Epithelial cell of prostate (primary cell): ENCODE results near the gene MED12L.
"Not testable (repeated sequence)": the region's sequence is repeated elsewhere in the genome, so short reads cannot be mapped to it uniquely, and the experiment has no call there.

Experiments used
- DNase-seq: peaks from one replicate; pipeline ENCODE4 v3.0.0-alpha.2; 2011; ENCODE audit warnings: low read depth, low spot score
- H3K27ac ChIP-seq: fragments of 450-650 bp; 2 replicates; pipeline ENCODE4 v1.5.1; 2017; ENCODE audit warnings: mild to moderate bottlenecking

MED12L gene

DNA sequence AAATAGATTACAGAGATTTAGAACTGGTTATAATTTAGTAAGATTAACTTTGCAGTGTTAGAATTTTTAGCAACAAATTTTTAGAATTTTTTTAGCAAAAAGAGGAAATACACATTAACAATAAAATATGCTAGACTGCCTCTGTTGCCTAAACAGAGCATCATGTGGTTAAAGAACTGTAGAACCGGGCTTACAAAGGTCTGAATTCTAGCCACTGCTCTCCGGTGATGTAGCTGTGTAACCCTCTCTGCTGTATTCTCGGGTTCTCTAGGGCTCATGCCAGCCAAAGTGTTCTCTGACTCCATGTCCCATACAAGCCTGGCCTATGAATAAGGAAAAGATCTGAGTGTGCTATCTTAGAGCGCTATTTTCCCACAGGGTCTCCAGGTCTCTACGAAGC, 302.0 kb downstream of the MED12L start:
- DNase-seq, result no peak
- no peak overlapping the region for H3K27ac ChIP-seq

DNA sequence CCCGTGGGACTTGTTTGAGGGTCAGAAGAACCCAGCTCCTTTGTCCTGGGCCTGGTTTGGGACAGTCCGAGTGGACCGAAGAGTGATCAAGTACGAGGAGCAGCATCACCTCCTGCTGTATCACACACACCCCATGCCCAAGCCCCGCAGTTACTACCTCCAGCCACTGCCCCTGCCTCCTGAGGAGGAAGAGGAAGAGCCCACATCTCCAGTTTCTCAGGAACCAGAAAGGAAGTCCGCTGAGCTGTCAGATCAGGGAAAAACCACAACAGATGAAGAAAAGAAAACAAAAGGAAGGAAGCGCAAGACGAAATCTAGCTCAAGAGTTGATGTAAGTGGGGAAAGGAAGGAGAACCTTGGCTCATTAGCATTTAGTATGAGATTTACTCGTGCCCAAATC, 302.4 kb downstream of the MED12L start:
- no peak for DNase-seq
- no peak overlapping the region for H3K27ac ChIP-seq

DNA sequence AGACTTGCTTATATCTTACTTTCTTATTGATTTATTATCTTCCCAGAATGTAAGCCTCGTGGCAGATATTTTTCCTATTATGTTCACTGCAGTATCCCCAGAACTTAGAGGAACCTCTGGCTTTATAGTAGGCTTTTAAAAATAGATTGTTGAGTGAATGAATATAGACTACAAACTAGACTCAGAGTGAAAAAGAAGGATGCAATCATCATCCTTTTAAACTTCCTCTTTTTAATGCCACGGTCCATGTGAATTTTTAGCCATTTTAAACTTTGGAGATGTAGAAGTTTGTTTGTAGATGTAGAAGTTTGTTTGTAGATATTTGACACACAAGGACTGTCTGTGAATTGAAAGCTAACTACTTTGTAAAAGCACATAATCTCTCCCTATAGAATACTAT, 306.3 kb downstream of the MED12L start:
- no peak overlapping the region for H3K27ac ChIP-seq
- DNase-seq, result no peak

DNA sequence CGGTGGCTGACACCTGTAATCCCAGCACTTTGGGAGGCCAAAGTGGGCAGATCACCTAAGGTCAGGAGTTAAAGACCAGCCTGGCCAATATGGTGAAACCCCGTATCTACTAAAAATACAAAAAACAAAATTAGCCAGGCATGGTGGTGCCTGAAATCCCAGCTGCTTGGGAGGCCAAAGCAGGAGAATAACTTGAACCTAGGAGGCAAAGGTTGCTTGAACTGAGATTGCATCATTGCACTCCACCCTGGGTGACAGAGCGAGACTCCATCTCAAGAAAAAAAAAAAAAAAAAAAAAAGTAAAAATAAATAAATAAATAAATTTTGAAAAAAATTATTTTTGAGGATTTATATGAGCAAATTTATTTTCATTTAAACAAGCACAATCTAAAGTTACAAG, 306.7 kb downstream of the MED12L start:
- not testable (repeated sequence) for H3K27ac ChIP-seq

DNA sequence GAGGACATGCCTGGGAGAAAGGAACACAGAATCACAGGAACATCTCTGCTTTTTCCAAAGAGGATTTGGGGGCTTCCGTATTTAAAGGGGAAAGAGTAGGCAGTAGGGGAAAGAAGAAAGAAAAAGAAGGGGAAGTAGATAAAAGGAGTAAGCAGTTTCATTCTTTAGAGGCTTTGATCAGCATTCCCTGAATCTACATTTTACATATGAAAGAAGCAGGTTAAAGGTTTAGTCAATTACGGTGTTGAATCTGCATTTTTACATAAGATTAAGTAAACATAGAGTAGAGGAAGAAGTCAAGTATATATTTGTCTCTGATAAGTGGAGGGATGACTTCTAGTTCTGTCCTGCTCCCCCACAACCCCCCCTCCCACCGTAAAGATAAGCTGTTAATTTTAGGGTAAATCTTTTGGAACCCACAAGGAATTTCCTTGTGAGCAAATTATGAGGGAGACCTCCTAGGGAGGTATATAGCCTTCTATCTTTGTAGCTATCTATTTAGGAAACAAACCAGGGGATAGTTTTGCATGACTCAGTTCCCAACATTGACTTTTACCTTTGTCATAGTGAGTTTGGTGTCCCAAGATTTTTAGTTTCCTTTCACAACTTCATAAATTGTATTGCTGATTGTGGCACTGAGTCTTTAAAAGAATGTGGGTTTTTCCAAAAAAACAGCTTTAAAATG, 307.8 kb downstream of the MED12L start:
- no peak for DNase-seq
- no peak overlapping the region for H3K27ac ChIP-seq

More for the DNA sequence above, 306.7 kb downstream of the MED12L start:
- DNase-seq, result not testable (repeated sequence)

DNA sequence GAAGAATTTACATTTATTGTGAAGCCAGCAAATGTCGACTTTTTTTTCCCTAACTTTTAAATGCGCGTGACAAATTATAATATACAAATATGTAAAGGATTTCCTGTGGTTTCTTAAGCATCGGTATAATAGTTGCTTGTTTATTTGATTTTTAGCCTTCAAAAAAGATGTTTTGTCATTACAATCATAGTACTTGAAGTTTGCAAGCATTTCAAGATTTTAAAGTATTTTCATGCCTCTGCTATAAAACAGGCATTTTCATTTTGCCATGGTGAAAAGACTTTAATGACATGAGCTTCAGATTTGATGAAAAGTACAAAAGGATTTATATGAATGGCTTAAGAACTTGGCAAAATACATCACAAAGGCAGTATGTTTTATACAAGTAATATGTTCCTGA, 308.5 kb downstream of the MED12L start:
- no peak overlapping the region for H3K27ac ChIP-seq
- no peak for DNase-seq

DNA sequence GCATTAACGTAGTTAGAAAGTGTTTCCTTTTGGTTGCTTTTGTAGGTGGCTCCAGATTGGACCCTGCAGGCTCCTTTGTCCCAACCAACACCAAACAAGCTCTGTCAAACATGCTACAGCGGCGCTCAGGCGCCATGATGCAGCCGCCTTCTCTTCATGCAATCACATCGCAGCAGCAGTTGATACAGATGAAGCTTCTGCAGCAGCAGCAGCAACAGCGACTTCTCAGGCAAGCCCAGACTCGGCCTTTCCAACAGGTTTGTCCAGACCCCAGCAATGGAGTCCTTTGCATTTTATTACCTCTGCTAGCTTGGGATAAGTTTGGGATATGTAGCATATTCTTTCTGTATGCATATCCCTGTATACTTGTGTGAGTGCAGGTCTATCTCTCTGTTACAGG, 309.1 kb downstream of the MED12L start:
- peak; percentile 46 for DNase-seq
- H3K27ac ChIP-seq, result peak overlapping the region; percentile 42

DNA sequence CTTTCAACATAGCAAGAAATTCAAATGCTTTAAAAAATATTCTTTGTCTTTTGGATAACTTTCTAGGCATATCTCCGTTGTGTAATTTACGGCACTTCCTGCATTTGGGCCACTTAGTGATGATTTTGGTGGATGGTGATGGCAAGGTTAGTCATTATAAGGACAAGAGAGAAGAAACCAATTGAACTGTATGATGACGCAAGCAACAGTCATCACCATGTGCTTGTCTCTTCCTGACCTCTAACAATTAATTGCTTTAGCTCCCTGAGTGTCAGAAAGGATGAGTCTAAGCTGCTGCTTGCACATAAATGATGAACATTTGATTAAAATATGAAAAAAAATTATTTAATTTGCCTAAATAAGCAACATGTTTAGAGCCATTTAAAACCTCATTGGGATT, 310.3 kb downstream of the MED12L start:
- peak overlapping the region; percentile 42 for H3K27ac ChIP-seq
- DNase-seq, result peak; percentile 78

DNA sequence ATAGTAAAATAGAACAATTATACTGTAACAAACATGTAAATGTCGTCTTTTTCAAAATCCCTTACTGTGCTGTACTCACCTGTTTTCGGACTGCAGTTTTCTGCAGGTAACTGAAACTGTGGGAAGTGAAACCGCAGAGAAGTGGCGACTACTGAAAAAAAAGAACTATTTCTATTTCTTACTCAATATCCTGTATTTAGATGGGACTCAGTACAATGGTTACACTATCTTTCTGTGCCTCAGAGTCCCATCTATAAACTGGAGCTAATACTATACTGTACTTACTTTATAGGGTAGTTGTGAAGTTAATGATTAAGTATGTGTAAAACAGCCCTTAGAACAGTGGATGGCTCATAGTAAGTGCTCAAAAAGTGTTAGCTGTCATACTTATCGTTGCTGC, 313.4 kb downstream of the MED12L start:
- DNase-seq, result no peak
- no peak overlapping the region for H3K27ac ChIP-seq

DNA sequence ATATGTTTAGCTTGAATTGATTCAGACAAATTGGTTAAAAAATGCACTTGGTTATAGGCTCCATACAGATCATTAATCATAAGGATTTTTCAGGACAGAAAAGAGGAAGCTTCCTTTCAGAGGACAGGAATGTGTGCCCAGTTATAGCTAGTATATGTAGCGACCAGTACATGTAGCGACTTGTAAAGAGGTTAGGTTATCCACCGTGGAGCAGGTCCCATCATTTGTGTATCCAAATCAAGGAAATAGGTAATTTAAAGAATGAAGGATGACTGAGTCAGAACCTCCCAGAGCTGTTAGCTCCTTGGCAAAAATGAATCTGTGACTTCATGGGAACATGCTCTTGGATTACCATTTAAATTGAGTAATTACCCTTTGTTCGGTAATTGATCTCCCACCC, 314.9 kb downstream of the MED12L start:
- H3K27ac ChIP-seq, result peak overlapping the region; percentile 18
- DNase-seq, result peak; percentile 52

DNA sequence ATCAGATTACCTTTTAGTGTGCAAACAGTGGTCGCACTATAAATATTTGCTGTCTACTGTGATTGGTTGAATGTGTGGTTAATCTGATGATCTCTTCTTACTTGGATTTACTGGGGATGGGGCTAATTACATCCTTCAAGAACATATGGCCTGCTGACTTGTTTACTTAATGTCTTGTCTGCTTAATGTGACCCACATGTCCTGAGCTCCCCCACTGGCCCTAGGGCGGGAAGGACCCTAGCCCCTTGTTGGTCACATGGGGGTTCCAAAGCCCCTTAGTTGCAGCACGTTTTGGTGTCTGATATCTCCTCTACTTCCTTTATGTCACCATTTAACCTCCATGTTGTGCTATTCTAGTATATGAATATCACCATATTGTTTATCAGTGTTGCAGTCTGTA, 316.9 kb downstream of the MED12L start:
- H3K27ac ChIP-seq, result no peak overlapping the region
- no peak for DNase-seq

DNA sequence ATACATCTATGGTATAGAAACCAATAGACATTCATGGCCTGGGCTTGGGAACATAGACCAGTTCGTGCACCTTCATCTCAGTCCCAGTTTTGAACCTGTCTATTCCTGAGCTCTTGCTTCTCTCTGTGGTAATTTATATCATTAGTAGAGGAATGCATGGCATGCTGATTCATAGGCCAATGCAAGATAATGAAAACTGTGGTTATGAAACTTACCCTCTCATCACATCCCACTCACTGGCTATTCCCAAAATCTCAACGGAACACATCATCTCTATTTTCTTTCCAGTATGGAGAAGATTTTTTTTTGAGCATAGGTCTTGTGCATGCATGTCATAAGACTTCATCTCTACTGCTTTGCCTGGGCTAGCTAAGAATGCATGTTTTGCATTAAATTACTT, 317.8 kb downstream of the MED12L start:
- H3K27ac ChIP-seq, result no peak overlapping the region
- DNase-seq, result peak; percentile 27

DNA sequence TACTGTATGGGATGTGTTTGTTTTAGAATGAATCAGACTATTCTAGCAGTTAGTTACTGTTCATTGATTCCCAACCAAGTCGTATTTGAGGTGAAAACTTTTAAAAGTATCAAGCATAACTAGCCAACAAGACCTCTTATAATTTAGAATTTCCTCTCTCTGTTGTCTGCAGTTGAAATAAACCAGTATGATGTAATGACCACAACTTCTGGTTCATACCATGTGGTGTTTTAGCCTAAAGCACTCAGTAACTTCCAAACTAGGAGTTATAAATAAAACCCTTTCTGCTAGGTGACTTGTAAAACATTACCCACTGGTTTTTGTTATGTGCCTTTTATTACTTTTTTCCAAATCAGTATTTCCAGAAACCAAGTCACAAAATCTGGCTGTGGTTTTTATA, 318.9 kb downstream of the MED12L start:
- no peak for DNase-seq
- H3K27ac ChIP-seq, result no peak overlapping the region

DNA sequence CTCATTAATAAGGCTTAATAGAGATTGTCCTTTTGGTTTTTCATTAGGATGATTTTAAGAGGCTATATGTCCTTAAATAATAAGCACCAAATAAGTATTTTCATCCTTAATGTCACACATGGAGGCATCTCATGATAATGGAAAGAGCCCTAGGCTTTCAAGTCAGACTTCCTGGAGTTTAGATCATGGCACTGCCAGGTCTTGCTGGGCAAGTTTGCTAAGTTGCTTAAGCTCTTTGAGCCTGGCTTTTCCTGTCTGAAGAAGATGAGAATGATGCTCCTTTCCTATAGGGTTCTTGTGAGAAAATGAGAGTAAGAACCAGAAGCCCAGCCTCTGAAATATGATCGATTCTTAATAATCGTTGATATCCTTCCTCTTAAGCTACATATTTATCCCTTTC, 322.5 kb downstream of the MED12L start:
- H3K27ac ChIP-seq, result no peak overlapping the region
- no peak for DNase-seq

DNA sequence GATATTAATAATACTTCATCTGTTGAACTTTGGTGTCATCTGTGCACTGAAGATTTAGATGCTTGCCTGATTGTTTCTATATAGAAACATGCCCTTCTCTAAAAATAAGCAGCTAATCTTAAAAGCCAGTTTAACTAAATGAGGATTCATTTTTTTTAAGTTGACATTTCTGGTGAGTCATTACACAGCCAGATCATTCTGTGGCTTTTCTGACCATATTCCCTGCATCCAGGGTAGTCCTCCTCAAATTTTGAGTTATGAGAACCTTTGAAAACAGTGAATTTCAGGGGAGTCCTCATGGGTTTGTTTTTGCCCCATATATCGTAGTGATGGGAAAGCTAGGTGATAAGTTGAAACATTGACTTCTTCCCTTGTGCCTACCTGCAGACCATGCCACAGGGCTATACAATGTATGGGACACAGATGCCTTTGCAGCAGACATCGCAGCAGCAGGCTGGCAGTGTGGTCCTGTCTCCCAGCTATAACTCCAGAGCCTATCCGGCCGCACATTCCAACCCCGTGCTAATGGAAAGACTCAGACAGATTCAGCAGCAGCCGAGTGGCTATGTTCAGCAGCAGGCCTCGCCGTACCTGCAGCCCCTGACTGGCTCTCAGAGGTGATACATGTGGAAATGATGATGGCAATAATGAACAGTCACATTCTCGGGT, 325.6 kb downstream of the MED12L start:
- no peak overlapping the region for H3K27ac ChIP-seq
- DNase-seq, result no peak

DNA sequence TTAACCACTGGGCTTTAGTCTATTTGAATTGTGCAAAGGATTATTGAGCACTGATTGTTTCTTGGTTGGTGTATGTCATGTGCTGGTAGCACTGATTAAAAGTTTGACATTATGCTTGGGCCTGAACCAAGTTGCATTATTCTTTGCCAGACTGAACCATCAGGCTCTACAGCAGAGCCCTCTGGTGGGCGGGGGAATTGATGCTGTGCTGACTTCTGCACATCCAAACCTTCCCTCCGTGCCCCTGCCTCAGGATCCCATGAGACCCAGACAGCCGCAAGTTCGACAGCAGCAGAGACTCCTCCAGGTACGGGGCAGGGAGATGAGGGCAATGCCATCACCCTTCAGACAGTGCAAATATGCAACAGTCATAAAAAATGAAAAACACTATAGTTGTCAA, 327.5 kb downstream of the MED12L start:
- H3K27ac ChIP-seq, result no peak overlapping the region
- DNase-seq, result no peak

DNA sequence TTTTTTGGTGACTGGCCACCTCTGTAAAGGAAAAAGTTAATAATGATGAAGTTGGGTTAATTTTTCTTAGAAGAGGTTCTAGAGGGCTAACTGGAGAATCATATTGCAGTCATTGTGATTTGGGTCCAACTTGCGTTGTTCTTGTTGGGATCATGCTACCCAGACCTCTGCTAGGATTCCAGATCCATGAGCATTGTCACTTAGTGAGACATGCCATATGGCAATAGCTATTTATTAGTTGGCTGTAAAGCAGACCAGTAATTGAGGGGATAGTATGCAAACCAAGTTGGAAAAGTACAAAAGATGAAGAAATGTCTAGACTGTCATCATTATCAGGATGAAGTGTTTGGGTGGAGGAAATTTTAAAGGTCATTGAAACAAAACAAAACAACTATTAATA, 329.8 kb downstream of the MED12L start:
- no peak for DNase-seq
- H3K27ac ChIP-seq, result no peak overlapping the region

DNA sequence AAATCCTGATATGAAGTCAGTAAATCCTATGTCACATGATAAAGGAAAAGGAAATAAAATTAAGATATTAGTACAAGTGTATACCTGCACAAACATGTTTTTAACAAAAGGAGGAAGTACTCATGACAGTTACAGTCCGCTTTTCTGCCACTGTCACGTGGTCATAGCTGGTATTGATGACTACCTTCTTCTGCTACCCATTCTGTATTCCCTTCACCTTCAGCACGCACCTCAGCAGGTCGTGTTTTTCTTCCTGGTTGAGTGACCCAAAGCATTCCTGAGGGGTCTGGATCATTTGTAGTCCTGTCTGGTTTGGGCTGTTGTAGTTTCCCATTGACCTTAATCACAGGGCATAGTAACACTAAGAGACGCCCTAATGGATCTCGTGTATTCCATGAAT, 334.3 kb downstream of the MED12L start:
- DNase-seq, result no peak
- no peak overlapping the region for H3K27ac ChIP-seq

DNA sequence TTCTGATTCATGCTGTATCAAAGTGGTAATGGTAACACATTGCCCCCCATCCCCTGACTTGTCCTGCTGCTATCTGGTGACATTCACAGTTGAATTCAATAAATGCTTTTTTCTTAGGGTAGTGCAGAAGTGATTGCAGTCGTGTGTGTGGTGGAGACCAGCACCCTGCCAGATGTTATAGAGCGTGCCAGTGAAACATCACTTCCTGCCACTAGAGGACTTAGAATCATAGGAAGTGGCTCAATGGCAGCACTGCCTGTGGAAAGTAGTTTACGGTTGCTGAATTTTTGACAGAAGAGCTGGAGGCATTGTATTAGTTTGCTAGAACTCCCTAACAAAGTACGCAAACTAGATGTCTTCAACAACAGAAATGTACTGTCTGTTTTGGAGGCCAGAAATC, 336.5 kb downstream of the MED12L start:
- H3K27ac ChIP-seq, result no peak overlapping the region
- DNase-seq, result no peak

DNA sequence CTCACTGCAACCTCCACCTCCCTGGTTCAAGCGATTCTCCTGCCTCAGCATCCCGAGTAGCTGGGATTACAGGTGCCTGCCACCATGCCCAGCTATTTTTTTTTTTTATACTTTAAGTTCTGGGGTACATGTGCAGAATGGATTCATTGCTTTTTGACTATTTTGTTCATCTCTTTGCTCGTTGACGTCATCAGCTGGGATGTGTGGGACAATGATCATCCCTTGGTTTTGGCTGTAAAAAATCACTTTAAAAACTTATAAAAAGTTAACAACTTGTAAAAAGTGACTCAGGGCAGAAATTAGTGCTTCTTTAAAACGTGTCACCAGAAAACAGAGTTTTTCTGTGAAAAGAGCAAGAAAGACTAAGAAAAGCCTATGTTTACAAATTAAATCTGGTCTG, 337.6 kb downstream of the MED12L start:
- H3K27ac ChIP-seq, result no peak overlapping the region

DNA sequence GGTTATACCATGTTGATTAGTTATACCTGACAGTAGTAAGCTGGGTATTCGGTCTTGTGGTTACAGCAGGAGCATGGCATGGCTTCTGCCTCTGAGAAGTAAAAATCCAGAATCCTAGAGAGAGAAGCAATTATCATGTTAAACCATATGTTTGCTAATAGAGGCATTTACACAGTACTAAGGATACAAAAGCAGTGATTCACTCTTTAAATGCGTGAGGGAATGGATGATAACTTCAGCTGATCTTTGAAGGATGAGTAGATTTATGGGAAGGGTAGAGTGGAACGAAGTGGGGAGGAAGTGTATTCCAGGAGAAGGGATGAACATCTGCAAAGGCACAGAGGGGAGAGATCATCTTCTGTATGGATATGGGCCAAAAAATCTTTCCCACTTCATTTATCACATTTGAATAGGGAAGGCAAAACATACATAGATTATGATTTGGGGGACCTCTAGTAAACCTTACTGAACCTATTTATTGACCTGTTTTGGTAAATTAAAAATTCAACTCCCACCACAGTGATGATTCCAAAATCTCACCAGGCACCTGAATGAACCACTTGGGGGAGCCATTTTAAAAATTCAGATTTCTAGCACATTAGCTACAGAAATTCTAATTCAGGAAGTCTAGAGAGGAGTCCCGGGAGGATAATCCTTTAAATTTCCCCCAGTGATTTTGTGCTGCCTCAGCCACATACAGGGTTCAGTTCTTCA, 340.3 kb downstream of the MED12L start:
- no peak overlapping the region for H3K27ac ChIP-seq
- DNase-seq, result no peak

More for the DNA sequence above, 337.6 kb downstream of the MED12L start:
- DNase-seq, result no peak

DNA sequence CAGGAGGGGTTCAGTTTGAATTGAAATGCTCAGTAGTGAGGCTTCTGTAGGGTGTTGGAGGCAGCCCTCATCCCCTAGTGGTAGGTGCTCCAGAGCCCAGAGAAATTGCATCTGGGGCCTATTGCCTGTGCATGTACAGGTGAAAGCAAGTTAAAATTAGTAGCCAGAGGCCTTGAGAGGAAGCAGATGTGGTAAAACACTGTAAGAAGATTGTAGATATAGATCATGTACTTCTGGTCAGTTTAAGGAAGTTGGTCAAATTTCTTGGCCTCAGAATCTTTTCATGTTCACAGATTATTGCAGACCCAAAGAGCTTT, 340.8 kb downstream of the MED12L start:
- no peak for DNase-seq
- H3K27ac ChIP-seq, result no peak overlapping the region
